ACC112 (cell line): ENCODE data around the gene TAB2.
A peak's percentile ranks its signal among the peaks of the same experiment; 100 is the strongest.

Experiments used
- H2AFZ ChIP-seq: fragments of 200-600 bp; sonication (generic); one replicate; pipeline ENCODE4 v1.6.0; 2017; ENCODE audit warnings: antibody characterized with exemption, low read length; ENCODE audit not compliant: unreplicated experiment
- H3K27ac ChIP-seq: fragments of 200-600 bp; sonication (generic); 2 replicates; pipeline ENCODE4 v1.5.1; 2014; ENCODE audit warnings: low read depth, mild to moderate bottlenecking, antibody characterized with exemption, low read length, moderate library complexity
- H3K27me3 ChIP-seq: fragments of 200-600 bp; sonication (generic); 2 replicates; pipeline ENCODE4 v1.6.1; 2014; ENCODE audit warnings: mild to moderate bottlenecking, antibody characterized with exemption, low read length, moderate library complexity, mixed read lengths; ENCODE audit not compliant: insufficient read depth
- H3K36me3 ChIP-seq: fragments of 200-600 bp; sonication (generic); 2 replicates; pipeline ENCODE4 v1.6.1; 2016; ENCODE audit warnings: mild to moderate bottlenecking, antibody characterized with exemption, low read length, moderate library complexity, mixed read lengths; ENCODE audit not compliant: insufficient read depth
- H3K4me1 ChIP-seq: fragments of 200-600 bp; sonication (generic); one replicate; pipeline ENCODE4 v1.6.1; 2016; ENCODE audit warnings: low read length, mixed read lengths; ENCODE audit not compliant: insufficient read depth, unreplicated experiment, control insufficient read depth
- H3K4me3 ChIP-seq: fragments of 200-600 bp; sonication (generic); 2 replicates; pipeline ENCODE4 v1.5.1; 2014; ENCODE audit warnings: mild to moderate bottlenecking, low read depth, low read length
- H3K79me2 ChIP-seq: fragments of 200-600 bp; sonication (generic); one replicate; pipeline ENCODE4 v1.6.0; 2016; ENCODE audit warnings: low read length; ENCODE audit not compliant: control insufficient read depth, unreplicated experiment, insufficient read depth

The TAB2 gene

DNA sequence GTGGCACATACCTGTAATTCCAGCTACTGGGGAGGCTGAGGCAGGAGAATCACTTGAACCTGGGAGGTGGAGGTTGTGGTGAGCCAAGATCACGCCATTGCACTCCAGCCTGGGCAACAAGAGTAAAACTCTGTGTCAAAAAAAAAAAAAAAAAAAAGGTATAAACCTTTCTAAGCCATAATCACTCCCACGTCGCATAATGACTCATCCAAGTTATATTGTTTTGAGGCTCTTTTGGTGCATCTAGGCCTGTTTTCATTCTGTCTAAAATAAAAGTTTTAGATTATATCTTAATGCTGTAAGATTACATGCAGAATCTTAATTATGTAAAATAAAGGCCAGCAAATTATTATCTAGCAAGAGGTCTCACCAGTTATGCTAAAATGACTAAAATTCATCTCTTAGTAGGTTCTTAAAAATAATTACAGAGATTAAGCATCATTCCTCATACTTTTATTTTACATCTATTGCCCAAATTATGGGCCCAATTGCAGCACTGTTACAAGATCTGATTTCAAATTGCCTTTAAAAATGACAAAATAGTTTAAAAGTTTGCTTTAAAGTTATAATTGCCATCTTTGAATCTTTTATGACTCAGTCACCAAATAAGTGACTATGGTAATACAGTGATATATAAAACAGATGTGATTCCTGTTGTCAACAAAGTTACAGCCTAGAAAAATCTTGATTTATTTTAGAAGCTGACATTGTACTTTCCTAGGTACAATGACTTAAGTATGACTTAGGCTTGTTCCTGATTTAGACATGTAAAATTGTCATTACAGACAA lies 72.2 kb downstream of the TAB2 start:
- Histone ChIP-seq H3K27ac (no peak overlapping the region), H3K36me3 (peaks cover 40% of the 10 kb centered on the region), H3K4me3 (no peak overlapping the region), H3K79me2 (peaks cover 68% of the 10 kb centered on the region), H3K4me1 (peaks cover 4% of the 10 kb centered on the region), H3K27me3 (no peaks in the 10 kb centered on the region), H2AFZ (no peak overlapping the region)

DNA sequence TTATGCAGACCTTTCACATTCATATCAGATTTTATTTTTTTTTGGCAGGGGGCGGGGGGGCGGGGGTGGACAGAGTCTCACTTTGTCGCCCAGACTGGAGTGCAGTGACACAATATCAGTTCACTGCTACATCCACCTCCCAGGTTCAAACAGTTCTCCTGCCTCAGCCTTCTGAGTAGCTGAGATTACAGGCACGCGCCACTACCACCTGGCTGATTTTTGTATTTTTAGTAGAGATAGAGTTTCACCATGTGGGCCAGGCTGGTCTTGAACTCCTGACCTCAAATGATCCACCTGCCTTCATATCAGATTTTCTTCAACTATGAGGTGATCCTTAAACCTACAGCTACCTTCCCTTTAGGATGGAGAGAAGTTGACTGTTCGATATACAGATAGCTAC lies 74.6 kb downstream of the TAB2 start:
- no peak overlapping the region for H3K27ac ChIP-seq
- H3K4me3 ChIP-seq, result no peak overlapping the region
- peaks cover 61% of the 10 kb centered on the region for H3K79me2 ChIP-seq
- H2AFZ ChIP-seq, result no peak overlapping the region
- H3K36me3 ChIP-seq, result peaks cover 19% of the 10 kb centered on the region
- H3K27me3 ChIP-seq, result no peaks in the 10 kb centered on the region
- H3K4me1 ChIP-seq, result peaks cover 4% of the 10 kb centered on the region

DNA sequence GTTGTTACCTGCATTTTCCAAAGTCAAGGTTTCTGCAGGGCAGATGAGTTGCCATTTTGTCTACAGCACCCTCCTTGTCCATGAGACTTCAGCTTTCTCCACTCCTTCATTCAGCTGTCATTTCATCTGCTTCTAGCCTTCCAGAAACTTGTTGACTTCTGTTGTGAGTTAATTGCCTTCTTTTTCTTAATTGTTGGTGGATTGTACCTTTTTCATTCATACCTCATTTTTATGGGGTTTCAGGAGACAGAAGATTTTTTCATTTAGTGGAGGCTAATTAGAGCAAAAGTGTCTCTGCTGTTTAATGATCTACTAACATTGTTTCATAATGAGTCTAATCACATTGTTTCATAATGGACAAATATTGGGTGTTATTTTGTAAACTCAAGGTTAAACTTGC lies 75.0 kb downstream of the TAB2 start:
- Histone ChIP-seq H3K27ac (no peak overlapping the region), H3K4me3 (no peak overlapping the region), H3K4me1 (peaks cover 4% of the 10 kb centered on the region), H2AFZ (no peak overlapping the region), H3K36me3 (peaks cover 15% of the 10 kb centered on the region), H3K27me3 (no peaks in the 10 kb centered on the region), H3K79me2 (peaks cover 59% of the 10 kb centered on the region)

DNA sequence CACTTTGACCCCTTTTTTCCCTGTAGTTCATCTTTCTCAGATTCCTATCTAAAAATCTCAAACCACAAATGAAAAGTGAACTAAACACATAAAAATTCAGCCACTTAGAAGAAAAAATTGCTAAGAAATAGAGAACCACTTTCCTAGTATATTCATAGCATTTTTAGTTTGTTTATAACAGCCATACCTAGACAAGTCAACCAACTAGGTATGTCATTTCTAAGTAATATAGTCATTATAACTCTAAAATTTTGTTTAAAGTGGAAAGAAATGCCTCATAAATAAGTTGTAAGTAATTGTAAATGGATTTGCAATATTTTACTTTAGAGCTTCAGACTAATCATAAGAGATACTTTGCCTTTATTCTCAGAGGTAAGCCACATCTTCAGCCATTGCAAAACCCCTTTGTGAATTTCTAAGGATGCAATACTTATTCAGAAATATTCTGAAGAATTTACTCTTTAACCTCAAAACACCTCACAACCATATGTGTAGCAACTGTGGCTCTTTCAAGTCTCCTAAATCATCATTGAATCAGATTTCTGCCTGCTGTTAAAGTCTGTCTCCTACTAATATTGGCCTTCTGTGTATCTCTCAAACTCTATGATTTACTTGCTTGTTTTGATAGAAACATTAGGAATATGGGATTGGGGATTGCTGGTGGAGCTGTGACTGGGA lies 75.6 kb downstream of the TAB2 start:
- Histone ChIP-seq H3K27me3 (no peaks in the 10 kb centered on the region), H3K4me1 (peaks cover 4% of the 10 kb centered on the region), H3K27ac (no peak overlapping the region), H3K4me3 (no peak overlapping the region), H3K36me3 (peaks cover 9% of the 10 kb centered on the region), H3K79me2 (peaks cover 54% of the 10 kb centered on the region), H2AFZ (no peak overlapping the region)

DNA sequence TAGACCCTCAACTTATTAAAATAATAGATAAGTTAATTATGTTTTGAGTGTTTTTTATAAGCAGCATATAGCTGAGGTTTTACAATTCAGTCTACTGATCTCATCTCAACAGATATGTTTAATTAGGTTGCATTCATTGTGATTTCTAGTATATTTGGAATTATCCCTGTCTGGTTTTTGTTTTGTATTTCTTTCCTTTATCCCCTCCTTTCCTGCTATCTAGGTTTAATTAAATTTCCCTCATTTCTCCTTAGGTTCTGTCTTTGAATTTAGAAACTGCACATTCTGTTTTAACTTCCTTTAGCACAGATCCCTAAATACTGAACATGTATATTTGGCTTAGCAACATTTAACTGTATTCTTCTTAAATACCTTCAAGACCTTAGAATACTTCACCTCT lies 77.7 kb downstream of the TAB2 start:
- H3K79me2 ChIP-seq, result peaks cover 48% of the 10 kb centered on the region
- peaks cover 17% of the 10 kb centered on the region for H3K36me3 ChIP-seq
- H3K27ac ChIP-seq, result no peak overlapping the region
- no peaks in the 10 kb centered on the region for H3K4me1 ChIP-seq
- H3K4me3 ChIP-seq, result no peak overlapping the region
- H3K27me3 ChIP-seq, result no peaks in the 10 kb centered on the region
- no peak overlapping the region for H2AFZ ChIP-seq

DNA sequence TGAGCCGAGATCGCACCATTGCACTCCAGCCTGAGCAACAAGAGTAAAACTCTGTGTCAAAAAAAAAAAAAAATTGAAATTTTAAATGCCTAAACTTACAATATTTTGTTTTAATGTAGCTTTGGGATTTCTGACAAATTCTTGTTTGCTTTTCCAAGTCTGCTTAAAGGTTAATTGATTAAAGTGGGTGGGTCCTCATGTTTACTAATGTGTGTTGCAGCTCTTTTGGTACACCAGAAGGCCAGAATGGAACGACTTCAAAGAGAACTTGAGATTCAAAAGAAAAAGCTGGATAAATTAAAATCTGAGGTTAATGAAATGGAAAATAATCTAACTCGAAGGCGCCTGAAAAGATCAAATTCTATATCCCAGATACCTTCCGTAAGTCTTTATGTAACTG lies 79.9 kb downstream of the TAB2 start:
- Histone ChIP-seq H3K36me3 (peaks cover 32% of the 10 kb centered on the region), H3K4me3 (no peak overlapping the region), H2AFZ (no peak overlapping the region), H3K79me2 (peaks cover 29% of the 10 kb centered on the region), H3K4me1 (no peaks in the 10 kb centered on the region), H3K27ac (no peak overlapping the region), H3K27me3 (no peaks in the 10 kb centered on the region)

DNA sequence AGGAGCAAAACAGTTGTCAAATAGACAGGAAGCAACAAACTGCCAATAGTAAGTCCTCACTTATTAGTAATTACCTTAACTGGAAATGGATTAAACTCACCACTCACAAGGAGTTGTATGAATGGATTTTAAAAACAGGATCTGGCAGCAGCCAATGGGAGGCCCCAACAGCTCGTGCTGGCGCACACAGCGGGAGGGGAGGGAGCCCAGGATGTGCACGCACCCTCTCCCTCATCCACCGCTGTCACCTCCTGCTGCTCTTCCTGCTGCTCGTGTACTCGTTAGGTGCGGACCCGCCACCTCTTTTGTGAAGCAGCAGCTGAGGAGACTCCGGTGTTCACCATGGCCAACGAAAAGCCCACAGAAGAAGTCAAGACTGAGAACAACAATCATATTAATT lies 82.5 kb downstream of the TAB2 start, which contains the start of gene SUMO4:
TSS of gene SUMO4 (plus strand) at position 213 of the 400 bp plus-strand sequence. CDS start at position 343, 130 bp downstream.
- Histone ChIP-seq H3K4me3 (no peak within 1 kb of the TSS), H3K79me2 (peaks cover 3% of the 10 kb centered on the region), H3K4me1 (no peaks in the 10 kb centered on the region), H3K27me3 (no peaks in the 10 kb centered on the region), H3K27ac (no peak within 1 kb of the TSS), H3K36me3 (peaks cover 45% of the 10 kb centered on the region), H2AFZ (no peak within 1 kb of the TSS)

DNA sequence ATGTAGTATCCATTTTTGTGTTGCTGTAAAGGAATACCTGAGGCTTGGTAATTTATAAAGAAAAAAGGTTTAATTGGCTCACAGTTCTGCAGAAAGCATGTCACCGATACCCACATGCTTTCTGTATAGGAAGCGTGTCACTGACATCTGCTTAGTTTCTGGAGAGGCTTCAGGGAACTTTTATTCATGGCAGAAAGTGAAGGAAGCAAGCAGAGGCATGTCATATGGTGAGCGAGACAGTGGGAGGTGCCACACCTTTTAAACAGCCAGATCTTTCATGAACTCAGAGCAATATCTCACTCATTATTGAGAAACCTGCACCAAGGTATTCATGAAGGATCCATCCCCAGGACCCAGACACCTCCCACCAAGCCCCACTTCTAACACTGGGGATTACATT lies 86.0 kb downstream of the TAB2 start:
- H3K27ac ChIP-seq, result no peak overlapping the region
- H3K4me1 ChIP-seq, result no peaks in the 10 kb centered on the region
- no peak overlapping the region for H3K4me3 ChIP-seq
- no peak overlapping the region for H2AFZ ChIP-seq
- peaks cover 54% of the 10 kb centered on the region for H3K36me3 ChIP-seq
- H3K27me3 ChIP-seq, result no peaks in the 10 kb centered on the region
- H3K79me2 ChIP-seq, result no peaks in the 10 kb centered on the region

DNA sequence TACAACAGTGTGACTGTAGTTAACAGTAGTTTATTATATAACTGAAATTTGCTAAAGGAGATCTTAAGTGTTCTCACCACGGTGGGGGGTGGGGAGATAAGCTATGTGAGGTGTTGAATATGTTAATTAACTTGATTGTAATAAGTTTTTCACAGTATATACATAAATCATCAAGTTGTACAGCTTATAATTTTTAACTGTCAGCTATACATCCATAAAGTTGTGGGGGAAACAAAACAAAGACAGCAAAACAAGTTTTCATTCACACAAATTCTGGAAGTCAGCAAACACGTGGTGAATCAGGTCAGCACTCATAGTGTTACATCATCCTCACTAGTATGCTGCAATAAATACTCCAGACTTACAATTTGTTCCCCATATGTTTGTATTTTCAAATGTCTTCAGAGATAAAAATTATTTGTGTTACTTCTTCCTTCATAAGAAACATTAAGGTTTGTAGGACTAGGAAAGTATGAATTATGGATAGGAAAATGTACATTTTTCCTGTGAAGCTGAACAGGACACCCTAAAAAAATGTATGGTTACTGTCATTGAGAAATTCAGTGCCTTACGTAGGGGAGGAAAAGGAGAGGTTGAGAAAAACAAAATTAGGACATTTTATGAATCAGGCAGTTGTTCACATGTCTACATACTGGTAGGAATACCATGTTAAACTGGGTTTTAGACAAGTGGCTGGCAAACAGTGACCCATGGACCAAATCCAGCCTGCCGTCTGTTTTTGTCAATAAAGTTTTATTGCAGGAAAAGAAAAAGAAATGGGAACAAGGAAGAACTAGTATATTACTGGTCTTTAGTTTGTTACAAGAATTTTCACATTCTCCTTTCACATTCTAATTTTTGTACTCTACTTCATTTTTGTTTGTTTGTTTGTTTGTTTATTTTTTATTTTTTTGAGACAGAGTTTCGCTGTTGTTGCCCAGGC lies 88.6 kb downstream of the TAB2 start:
- Histone ChIP-seq H2AFZ (no peak overlapping the region), H3K4me1 (no peaks in the 10 kb centered on the region), H3K27ac (peak overlapping the region; percentile 14; the same call in 1 of the 2 replicates), H3K36me3 (peaks cover 50% of the 10 kb centered on the region), H3K27me3 (no peaks in the 10 kb centered on the region), H3K79me2 (no peaks in the 10 kb centered on the region), H3K4me3 (no peak overlapping the region)

DNA sequence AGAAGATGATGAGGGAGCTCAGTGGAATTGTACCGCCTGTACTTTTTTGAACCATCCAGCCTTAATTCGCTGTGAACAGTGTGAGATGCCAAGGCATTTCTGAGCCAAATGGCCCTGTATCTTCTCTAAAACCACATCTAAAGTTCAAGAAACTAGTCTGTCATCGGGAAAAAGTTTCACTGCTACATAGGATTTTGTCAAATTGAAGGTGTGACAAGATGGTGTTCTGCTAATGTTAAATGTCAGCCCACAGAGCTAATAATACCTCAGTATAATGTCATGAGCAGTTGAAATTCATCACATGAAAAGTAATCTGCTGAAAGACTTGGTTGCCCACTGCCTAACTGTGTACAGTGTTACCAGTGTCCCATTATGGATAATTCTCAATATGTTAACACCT lies 92.1 kb downstream of the TAB2 start:
- Histone ChIP-seq H3K27ac (no peak overlapping the region), H3K79me2 (no peaks in the 10 kb centered on the region), H3K4me3 (no peak overlapping the region), H3K27me3 (no peaks in the 10 kb centered on the region), H2AFZ (no peak overlapping the region), H3K4me1 (no peaks in the 10 kb centered on the region), H3K36me3 (peaks cover 29% of the 10 kb centered on the region)
